ENCODE data around the gene ZBTB21.

GRCh38 chr21:41973427-41973831 is 36.7 kb downstream of the ZBTB21 start:
- TF ChIP-seq, protein P1, sequence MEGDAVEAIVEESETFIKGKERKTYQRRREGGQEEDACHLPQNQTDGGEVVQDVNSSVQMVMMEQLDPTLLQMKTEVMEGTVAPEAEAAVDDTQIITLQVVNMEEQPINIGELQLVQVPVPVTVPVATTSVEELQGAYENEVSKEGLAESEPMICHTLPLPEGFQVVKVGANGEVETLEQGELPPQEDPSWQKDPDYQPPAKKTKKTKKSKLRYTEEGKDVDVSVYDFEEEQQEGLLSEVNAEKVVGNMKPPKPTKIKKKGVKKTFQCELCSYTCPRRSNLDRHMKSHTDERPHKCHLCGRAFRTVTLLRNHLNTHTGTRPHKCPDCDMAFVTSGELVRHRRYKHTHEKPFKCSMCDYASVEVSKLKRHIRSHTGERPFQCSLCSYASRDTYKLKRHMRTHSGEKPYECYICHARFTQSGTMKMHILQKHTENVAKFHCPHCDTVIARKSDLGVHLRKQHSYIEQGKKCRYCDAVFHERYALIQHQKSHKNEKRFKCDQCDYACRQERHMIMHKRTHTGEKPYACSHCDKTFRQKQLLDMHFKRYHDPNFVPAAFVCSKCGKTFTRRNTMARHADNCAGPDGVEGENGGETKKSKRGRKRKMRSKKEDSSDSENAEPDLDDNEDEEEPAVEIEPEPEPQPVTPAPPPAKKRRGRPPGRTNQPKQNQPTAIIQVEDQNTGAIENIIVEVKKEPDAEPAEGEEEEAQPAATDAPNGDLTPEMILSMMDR (conservative IDR thresholded peaks at IDR 0.05; ENCODE audit: low read depth, low read length) = no peak
- TF ChIP-seq POLR2A (IDR thresholded peaks at IDR 0.05; ENCODE audit: low read depth, low read length) (no peak), BHLHE40 (IDR thresholded peaks at IDR 0.05; ENCODE audit: low read depth, low read length) (no peak), USF2 (IDR thresholded peaks at IDR 0.05; ENCODE audit: low read depth, low read length) (no peak), RAD21 (IDR thresholded peaks at IDR 0.05; ENCODE audit: low read length) (no peak), ELK1 (IDR thresholded peaks at IDR 0.05; ENCODE audit: borderline replicate concordance, low read depth, low read length) (no peak), MXI1 (IDR thresholded peaks at IDR 0.05; ENCODE audit: borderline replicate concordance, low read depth, low read length) (no peak)
